NT2/D1 (cell line): ENCODE results near the gene TSEN2.

Experiments
- DNase-seq: peaks from one replicate; pipeline ENCODE4 v3.0.0-alpha.2; 2011; ENCODE audit warnings: low read depth, low spot score
- H3K27me3 ChIP-seq: 2 replicates; pipeline ENCODE4 v1.6.0; 2011; ENCODE audit warnings: mild to moderate bottlenecking; ENCODE audit not compliant: insufficient read length, insufficient read depth
- H3K36me3 ChIP-seq: 2 replicates; pipeline ENCODE4 v1.6.1; 2011; ENCODE audit warnings: mild to moderate bottlenecking, low read length, mixed read lengths; ENCODE audit not compliant: insufficient read depth, insufficient read length
- H3K4me1 ChIP-seq: 2 replicates; pipeline ENCODE4 v1.5.1; 2011; ENCODE audit not compliant: insufficient read depth, insufficient read length
- H3K4me3 ChIP-seq: 2 replicates; pipeline ENCODE4 v1.5.1; 2011; ENCODE audit warnings: low read depth; ENCODE audit not compliant: insufficient read length
- H3K9ac ChIP-seq: 2 replicates; pipeline ENCODE4 v1.6.0; 2011; ENCODE audit warnings: low read depth; ENCODE audit not compliant: insufficient read length
- H3K9me3 ChIP-seq: 2 replicates; pipeline ENCODE4 v1.5.1; 2011; ENCODE audit warnings: mild to moderate bottlenecking, low read length; ENCODE audit not compliant: insufficient read depth
- SUZ12 ChIP-seq: IDR thresholded peaks from 2 replicates; pipeline ENCODE4 v1.6.1; 2011; ENCODE audit not compliant: insufficient read length, insufficient read depth; ENCODE audit errors: extremely low read depth
- YY1 ChIP-seq: IDR thresholded peaks from 2 replicates; pipeline ENCODE4 v1.6.1; 2011; ENCODE audit not compliant: insufficient read length, insufficient read depth
- ZNF274 ChIP-seq: IDR thresholded peaks from 2 replicates; pipeline ENCODE4 v1.6.1; 2011; ENCODE audit warnings: mild to moderate bottlenecking, low read depth, low read length

Gene TSEN2

DNA sequence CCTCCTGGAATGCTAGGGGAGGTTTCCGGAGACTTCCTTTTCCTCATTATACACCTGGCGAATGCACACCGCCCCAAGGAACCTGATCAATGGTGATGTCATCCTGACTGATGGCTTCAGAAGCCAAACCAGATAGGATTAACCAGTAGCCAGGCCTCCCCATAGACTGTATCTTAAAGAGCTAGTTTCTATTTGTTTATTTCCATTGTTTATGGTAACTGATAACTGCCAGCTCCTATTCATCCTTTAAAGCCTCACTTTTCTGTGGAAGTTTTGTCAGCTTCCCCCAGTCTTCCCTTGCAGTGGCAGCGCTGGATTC is 61.2 kb downstream of the TSEN2 start, which contains the start of gene MKRN2OS:
TSS of gene MKRN2OS (minus strand) at position 27 of the 319 bp plus-strand sequence. CDS start 35 bp downstream, outside the sequence.
- H3K27me3 ChIP-seq = no peaks in the 10 kb centered on the region
- no peak within 1 kb of the TSS for H3K4me3 ChIP-seq
- H3K4me1 ChIP-seq = no peaks in the 10 kb centered on the region
- no peak for DNase-seq
- no peaks in the 10 kb centered on the region for H3K9me3 ChIP-seq
- no peak within 1 kb of the TSS for H3K9ac ChIP-seq
- no peak for TF ChIP-seq ZNF274
- no peak for TF ChIP-seq YY1
- no peak for TF ChIP-seq SUZ12
- peaks cover 9% of the 10 kb centered on the region for H3K36me3 ChIP-seq

GRCh38 chr3:12549971-12550760 is 65.9 kb downstream of the TSEN2 start:
- Histone ChIP-seq H3K9me3 (no peaks in the 10 kb centered on the region), H3K4me1 (no peaks in the 10 kb centered on the region), H3K4me3 (no peak overlapping the region), H3K36me3 (no peaks in the 10 kb centered on the region), H3K27me3 (peaks cover 28% of the 10 kb centered on the region), H3K9ac (no peak overlapping the region)
- TF ChIP-seq YY1 = no peak
- no peak for TF ChIP-seq SUZ12
- TF ChIP-seq ZNF274 = no peak
- DNase-seq = no peak

DNA sequence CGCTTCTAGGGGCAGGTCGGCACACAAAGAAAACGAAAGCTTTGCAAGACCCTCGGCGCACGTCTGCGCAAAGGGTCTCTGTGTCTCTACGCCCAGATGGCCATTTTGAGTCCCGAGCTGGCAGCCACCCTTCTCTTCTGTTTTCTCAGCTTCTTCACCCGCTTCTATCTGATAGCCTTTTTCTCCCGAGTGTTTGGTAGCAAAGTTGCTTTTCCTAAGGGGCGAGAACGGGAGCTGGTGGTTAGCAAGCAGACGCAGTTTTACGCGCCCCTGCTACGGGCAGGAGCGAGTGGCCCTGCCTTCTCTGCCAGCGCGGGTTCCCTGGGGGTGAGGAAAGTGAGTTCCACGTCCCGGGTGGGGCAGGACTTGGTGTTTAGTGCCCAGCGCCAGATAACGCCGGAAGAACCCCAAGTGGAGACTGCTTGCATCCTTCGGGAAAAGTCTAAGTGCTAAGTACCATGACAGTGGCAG is 69.7 kb downstream of the TSEN2 start:
- Histone ChIP-seq H3K4me3 (peak overlapping the region; percentile 36), H3K36me3 (no peaks in the 10 kb centered on the region), H3K27me3 (peaks cover 41% of the 10 kb centered on the region), H3K4me1 (no peaks in the 10 kb centered on the region), H3K9me3 (no peaks in the 10 kb centered on the region), H3K9ac (peak overlapping the region; percentile 54)
- peak; percentile 27 for DNase-seq
- TF ChIP-seq ZNF274 = no peak
- TF ChIP-seq SUZ12 = peak; percentile 52
- no peak for TF ChIP-seq YY1

DNA sequence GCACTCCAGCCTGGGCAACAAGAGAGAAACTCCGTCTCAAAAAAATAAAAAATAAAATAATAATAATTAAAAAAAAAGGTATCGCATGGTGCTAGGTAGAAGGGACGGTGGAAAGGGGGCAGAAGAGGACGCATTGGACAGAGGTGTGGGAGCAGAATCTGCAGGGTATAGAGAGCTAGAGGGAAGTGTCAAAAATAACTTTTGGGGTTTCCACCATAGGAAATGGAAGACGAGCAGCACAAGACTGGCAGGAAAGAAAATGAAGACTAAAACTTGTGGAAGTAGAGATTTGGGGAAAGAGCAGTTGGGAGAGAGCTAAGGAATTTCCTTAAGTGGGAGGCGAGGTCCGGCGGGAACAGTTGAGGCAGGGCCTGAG is 72.0 kb downstream of the TSEN2 start:
- Histone ChIP-seq H3K9ac (peak overlapping the region; percentile 96), H3K27me3 (peaks cover 41% of the 10 kb centered on the region), H3K4me3 (peak overlapping the region; percentile 92), H3K9me3 (no peaks in the 10 kb centered on the region), H3K4me1 (peaks cover 2% of the 10 kb centered on the region), H3K36me3 (no peaks in the 10 kb centered on the region)
- DNase-seq = no peak
- TF ChIP-seq SUZ12 (no peak), YY1 (no peak), ZNF274 (no peak)

DNA sequence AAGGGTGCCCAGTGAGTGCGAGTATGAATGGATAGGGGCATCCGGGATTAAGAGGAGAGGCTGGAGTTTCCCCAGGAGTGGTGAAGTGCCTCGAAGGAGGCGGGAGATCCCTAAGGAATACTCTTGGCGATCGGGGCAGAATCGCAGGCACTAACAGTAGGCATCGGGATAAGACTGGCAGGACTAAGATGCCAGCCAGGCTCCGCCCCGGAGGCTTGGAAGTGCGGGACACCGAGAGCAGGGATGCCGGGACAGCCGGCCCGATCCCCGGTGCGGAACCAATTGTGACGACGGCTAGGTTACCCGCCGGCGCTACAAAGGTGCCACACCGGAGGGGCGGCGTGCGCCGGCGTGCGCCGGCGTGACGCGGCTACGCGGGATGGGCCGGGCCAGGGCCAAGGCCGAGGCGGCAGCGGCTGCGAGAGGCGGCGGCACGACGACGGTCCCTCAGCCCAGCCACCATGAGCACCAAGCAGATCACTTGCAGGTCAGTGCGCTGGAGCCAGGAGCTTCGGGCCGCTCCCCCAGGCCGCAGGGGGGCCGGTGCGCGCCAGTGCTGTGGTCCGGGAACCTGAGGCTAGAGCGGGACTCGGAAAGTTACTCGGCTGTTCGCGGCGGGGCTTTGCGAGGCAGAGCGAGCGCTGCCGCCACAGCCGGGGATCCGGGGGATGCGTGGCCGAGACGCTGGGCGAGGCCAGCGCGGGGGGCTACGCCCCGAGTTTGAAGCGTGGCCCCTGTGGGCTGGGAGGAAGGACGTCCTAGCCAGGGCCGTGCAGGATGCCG is 72.6 kb downstream of the TSEN2 start, which contains the start of gene MKRN2:
TSS of gene MKRN2 (plus strand) at position 398 of the 783 bp plus-strand sequence. CDS start at position 462, 64 bp downstream.
- no peaks in the 10 kb centered on the region for H3K36me3 ChIP-seq
- peak within 1 kb of the TSS; percentile 96 for H3K9ac ChIP-seq
- DNase-seq = peak; percentile 88

GRCh38 chr3:12557473-12558100 is 73.3 kb downstream of the TSEN2 start:
- H3K27me3 ChIP-seq = peaks cover 38% of the 10 kb centered on the region
- no peaks in the 10 kb centered on the region for H3K36me3 ChIP-seq
- DNase-seq = no peak

More for the DNA sequence above, 72.6 kb downstream of the TSEN2 start, which contains the start of gene MKRN2:
- Histone ChIP-seq H3K4me3 (peak within 1 kb of the TSS; percentile 92), H3K4me1 (peaks cover 2% of the 10 kb centered on the region), H3K27me3 (peaks cover 41% of the 10 kb centered on the region), H3K9me3 (no peaks in the 10 kb centered on the region)
- TF ChIP-seq SUZ12 = no peak
- no peak for TF ChIP-seq YY1
- TF ChIP-seq ZNF274 = no peak

GRCh38 chr3:12558706-12559105 is 74.4 kb downstream of the TSEN2 start:
- TF ChIP-seq SUZ12 = no peak
- TF ChIP-seq YY1 = no peak
- TF ChIP-seq ZNF274 = no peak
- Histone ChIP-seq H3K9ac (peak overlapping the region; percentile 15), H3K9me3 (no peaks in the 10 kb centered on the region), H3K4me3 (no peak overlapping the region), H3K36me3 (no peaks in the 10 kb centered on the region), H3K4me1 (peaks cover 4% of the 10 kb centered on the region), H3K27me3 (peaks cover 27% of the 10 kb centered on the region)
- DNase-seq = no peak

More at GRCh38 chr3:12557473-12558100, 73.3 kb downstream of the TSEN2 start:
- H3K4me1 ChIP-seq = peaks cover 4% of the 10 kb centered on the region
- H3K9me3 ChIP-seq = no peaks in the 10 kb centered on the region
- peak overlapping the region; percentile 96 for H3K9ac ChIP-seq
- TF ChIP-seq YY1 = no peak
- no peak for TF ChIP-seq SUZ12
- TF ChIP-seq ZNF274 = no peak
- H3K4me3 ChIP-seq = peak overlapping the region; percentile 92
